GM12873 (cell line): ENCODE results near the gene TMEM117.
A peak's percentile ranks its signal among the peaks of the same experiment; 100 is the strongest.

Experiments used
- TF ChIP-seq, protein P1 (sequence below): IDR thresholded peaks from 2 replicates; pipeline ENCODE4 v1.5.1; 2012; ENCODE audit warnings: low read depth, mild to moderate bottlenecking, moderate library complexity, low read length, control low read depth; ENCODE audit not compliant: insufficient read depth; ENCODE audit errors: missing control alignments

Gene TMEM117

GRCh38 chr12:44317651-44318126 is 481.8 kb downstream of the TMEM117 start:
- TF ChIP-seq, protein P1, sequence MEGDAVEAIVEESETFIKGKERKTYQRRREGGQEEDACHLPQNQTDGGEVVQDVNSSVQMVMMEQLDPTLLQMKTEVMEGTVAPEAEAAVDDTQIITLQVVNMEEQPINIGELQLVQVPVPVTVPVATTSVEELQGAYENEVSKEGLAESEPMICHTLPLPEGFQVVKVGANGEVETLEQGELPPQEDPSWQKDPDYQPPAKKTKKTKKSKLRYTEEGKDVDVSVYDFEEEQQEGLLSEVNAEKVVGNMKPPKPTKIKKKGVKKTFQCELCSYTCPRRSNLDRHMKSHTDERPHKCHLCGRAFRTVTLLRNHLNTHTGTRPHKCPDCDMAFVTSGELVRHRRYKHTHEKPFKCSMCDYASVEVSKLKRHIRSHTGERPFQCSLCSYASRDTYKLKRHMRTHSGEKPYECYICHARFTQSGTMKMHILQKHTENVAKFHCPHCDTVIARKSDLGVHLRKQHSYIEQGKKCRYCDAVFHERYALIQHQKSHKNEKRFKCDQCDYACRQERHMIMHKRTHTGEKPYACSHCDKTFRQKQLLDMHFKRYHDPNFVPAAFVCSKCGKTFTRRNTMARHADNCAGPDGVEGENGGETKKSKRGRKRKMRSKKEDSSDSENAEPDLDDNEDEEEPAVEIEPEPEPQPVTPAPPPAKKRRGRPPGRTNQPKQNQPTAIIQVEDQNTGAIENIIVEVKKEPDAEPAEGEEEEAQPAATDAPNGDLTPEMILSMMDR = peak; percentile 69

- TF ChIP-seq, protein P1 = no peak
Observed at GRCh38 chr12:44331269-44331668, 495.4 kb downstream of the TMEM117 start.

DNA sequence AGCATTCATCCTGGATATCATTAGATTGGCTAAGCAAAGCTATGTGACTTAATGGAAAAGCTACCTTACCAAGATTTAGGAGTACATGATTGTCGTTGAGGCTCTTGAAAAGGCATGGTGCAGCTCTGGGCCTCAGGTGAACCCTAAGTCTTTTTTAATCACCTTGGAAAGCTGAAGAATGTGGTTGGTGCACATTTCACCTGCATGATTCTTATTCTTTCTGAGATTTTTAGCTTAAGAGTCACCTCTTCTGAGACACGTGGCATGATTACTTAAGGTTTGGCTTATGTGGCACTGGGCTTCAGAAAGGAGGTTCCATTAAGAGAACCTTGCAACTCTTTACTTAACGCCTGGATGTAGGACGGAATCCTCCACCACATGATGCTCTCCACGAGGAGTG is 498.5 kb downstream of the TMEM117 start:
- TF ChIP-seq, protein P1 = no peak

- TF ChIP-seq, protein P1 = no peak
Observed at GRCh38 chr12:44335030-44335429, 499.1 kb downstream of the TMEM117 start.

- TF ChIP-seq, protein P1 = no peak
Observed at GRCh38 chr12:44336577-44336976, 500.7 kb downstream of the TMEM117 start.

DNA sequence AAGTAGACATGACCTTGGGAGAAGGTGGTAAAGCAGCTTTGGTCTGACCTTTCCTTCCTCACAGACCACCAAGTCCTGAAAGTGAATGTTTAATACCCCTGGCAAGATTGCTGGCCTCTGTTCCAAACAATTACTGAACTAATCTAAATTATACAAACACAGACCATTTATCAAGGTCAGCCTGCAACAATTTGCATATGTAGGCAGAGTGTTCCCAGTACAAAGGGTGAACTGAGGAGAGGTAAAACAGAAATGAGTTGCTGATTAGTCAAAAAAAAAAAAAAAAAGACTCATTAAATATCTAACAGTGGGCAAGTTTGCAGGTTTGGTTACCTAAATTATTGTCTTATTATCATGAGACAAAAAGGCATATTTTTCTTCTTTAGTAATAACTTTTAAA is 506.5 kb downstream of the TMEM117 start:
- TF ChIP-seq, protein P1 = no peak

DNA sequence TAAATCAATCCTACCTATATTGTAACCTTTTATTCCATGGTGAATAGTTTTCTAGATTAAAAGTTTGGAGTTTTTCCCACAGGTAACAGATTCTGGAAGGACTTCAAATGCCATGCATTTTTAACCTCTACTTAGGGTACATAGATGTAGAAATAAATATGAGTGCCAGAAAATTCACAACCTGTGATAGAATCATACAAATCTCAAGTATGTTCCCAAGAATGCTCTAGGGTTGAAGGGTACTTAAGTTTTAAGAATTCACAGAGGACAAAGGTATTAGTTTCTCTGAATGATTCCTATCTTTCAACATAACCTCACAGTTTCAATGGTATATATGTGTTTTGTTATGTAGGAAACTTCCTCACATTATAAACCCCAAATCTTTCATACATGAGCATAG is 511.3 kb downstream of the TMEM117 start:
- TF ChIP-seq, protein P1 = no peak
